Measurements from ENCODE around the gene DPEP3. TPM values are rescaled to one million over a fixed set of nuclear protein-coding genes. Genes with fewer than 3 reads are reported as not detected.

DPEP3 gene, protein sequence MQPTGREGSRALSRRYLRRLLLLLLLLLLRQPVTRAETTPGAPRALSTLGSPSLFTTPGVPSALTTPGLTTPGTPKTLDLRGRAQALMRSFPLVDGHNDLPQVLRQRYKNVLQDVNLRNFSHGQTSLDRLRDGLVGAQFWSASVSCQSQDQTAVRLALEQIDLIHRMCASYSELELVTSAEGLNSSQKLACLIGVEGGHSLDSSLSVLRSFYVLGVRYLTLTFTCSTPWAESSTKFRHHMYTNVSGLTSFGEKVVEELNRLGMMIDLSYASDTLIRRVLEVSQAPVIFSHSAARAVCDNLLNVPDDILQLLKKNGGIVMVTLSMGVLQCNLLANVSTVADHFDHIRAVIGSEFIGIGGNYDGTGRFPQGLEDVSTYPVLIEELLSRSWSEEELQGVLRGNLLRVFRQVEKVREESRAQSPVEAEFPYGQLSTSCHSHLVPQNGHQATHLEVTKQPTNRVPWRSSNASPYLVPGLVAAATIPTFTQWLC
- not detected for polyA plus RNA-seq (2012; ENCODE audit: insufficient read length, low read depth)

DNA sequence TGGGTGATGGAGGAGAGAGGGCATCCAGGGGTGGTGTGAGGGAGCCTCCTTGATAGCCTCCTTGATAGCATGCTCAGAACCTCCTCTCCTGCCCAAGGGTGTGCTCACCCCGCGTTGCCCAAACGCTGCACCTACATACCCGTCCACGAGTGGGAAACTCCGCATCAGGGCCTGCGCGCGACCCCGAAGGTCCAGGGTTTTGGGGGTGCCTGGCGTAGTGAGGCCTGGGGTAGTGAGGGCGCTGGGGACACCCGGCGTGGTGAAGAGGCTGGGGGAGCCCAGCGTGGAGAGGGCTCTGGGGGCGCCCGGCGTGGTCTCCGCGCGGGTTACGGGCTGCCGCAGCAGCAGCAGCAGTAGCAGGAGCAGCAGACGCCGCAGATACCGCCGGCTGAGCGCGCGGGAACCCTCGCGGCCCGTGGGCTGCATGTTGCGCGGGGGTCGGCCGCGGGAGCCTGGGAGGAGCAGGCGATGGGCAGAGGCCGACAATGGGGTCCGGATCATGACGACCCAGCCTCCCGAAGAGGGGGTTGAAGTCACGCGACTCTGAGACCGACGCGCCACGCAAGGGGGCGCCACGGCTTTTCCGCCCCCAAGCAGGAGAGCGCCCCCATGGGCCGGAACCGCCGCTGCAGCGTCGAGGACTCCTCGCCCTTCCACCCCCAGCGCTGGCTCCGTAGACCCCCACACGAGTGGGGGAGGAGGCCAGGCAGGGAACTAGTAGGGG, at the start of gene DPEP3:
DPEP3 (minus strand) TSS at position 545 of the 724 bp plus-strand sequence; CDS start at position 426, 119 bp downstream.
- TF ChIP-seq FOXP2 (optimal IDR thresholded peaks at IDR 0.05; ENCODE audit: borderline replicate concordance, extremely low read depth, extremely low read length, insufficient read depth) (no peak), POLR2AphosphoS5 (IDR thresholded peaks at IDR 0.05; ENCODE audit: low read depth, low read length) (no peak)
- TF ChIP-seq, protein P1, sequence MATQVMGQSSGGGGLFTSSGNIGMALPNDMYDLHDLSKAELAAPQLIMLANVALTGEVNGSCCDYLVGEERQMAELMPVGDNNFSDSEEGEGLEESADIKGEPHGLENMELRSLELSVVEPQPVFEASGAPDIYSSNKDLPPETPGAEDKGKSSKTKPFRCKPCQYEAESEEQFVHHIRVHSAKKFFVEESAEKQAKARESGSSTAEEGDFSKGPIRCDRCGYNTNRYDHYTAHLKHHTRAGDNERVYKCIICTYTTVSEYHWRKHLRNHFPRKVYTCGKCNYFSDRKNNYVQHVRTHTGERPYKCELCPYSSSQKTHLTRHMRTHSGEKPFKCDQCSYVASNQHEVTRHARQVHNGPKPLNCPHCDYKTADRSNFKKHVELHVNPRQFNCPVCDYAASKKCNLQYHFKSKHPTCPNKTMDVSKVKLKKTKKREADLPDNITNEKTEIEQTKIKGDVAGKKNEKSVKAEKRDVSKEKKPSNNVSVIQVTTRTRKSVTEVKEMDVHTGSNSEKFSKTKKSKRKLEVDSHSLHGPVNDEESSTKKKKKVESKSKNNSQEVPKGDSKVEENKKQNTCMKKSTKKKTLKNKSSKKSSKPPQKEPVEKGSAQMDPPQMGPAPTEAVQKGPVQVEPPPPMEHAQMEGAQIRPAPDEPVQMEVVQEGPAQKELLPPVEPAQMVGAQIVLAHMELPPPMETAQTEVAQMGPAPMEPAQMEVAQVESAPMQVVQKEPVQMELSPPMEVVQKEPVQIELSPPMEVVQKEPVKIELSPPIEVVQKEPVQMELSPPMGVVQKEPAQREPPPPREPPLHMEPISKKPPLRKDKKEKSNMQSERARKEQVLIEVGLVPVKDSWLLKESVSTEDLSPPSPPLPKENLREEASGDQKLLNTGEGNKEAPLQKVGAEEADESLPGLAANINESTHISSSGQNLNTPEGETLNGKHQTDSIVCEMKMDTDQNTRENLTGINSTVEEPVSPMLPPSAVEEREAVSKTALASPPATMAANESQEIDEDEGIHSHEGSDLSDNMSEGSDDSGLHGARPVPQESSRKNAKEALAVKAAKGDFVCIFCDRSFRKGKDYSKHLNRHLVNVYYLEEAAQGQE (IDR thresholded peaks at IDR 0.05; ENCODE audit: insufficient read depth in 1 of 2, low read depth in 2 of 2, low read length in 2 of 2), result no peak

DNA sequence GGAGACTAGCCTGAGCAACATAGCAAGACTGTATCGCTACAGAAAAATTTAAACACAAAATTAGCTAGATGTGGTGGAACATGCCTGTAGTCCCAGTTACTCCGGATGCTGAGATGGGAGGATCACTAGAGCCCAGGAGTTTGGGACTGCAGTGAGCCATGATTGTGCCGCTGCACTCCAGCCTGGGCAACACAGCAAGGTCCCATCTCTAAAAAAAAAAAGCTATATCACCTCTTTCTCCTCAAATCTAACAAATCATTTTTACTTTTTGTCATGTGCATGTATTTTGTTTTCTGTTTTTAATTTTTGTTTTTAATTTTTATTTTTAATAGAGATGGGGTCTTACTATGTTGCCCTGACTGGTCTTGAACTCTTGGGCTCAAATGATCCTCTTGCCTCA, 48.7 kb upstream of the DPEP3 start:
- TF ChIP-seq, protein P1 (IDR thresholded peaks at IDR 0.05; ENCODE audit: insufficient read depth in 1 of 2, low read depth in 2 of 2, low read length in 2 of 2), result no peak
- TF ChIP-seq TAF1 (IDR thresholded peaks at IDR 0.05; ENCODE audit: borderline replicate concordance, insufficient read depth, low read length) (no peak), SIN3A (IDR thresholded peaks at IDR 0.05; ENCODE audit: borderline replicate concordance, insufficient read depth, low read length) (no peak), FOXP2 (optimal IDR thresholded peaks at IDR 0.05; ENCODE audit: borderline replicate concordance, extremely low read depth, extremely low read length, insufficient read depth) (no peak), POLR2AphosphoS5 (IDR thresholded peaks at IDR 0.05; ENCODE audit: low read depth, low read length) (no peak)

DNA sequence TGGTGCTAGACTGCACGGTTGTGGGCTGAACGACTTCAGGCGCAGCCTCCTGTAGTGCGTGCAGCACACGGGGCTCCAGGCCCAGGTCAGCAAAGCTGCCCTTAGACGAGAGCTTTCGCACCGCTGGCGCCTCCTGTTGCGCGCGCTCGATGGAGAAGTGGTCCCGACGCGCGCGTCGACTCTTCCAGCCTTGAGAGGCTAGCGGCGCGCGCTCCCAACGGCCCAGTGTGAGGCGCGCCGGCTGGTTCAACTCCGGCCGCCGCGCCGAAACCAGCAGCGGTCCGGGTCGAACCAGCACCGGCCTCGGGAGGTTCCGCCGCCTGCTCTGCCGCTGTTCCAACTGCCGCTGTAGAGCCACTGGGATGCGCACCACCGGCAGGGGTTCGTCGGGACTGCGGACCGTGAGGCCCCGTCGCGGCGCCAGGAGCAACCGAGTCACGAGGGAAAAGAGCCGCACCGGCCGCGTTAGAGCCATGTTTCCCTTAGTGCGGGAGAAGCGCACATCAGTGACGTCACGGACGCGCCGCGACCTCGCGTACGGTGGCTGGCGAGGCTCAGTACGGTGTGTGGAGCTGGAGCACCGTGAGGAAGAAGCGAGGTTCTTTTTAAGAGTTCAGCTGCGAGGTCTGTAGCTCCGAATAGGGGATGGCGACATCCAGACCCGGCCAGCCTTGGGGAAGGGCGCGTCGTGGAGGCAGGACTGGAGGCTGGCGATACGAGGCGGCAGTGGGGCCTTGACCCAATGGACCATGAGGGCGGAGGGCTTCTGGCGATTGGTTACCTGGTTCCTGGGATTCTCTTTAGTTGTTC, 42.6 kb upstream of the DPEP3 start, which contains the start of the genes DDX28 and DUS2:
DDX28 (minus strand) TSS at position 505 of the 810 bp plus-strand sequence; CDS start at position 475, 30 bp downstream.
DUS2 (plus strand) TSS at position 557 of the 810 bp plus-strand sequence. CDS start 14,740 bp downstream, outside the sequence.
- TF ChIP-seq SIN3A (IDR thresholded peaks at IDR 0.05; ENCODE audit: borderline replicate concordance, insufficient read depth, low read length) (peak; percentile 87; the same call in 1 of the 2 replicates), POLR2AphosphoS5 (IDR thresholded peaks at IDR 0.05; ENCODE audit: low read depth, low read length) (peak; percentile 80), FOXP2 (optimal IDR thresholded peaks at IDR 0.05; ENCODE audit: borderline replicate concordance, extremely low read depth, extremely low read length, insufficient read depth) (peak; percentile 80), TAF1 (IDR thresholded peaks at IDR 0.05; ENCODE audit: borderline replicate concordance, insufficient read depth, low read length) (peak; percentile 79; the same call in 1 of the 2 replicates)
- TF ChIP-seq, protein P1 (IDR thresholded peaks at IDR 0.05; ENCODE audit: insufficient read depth in 1 of 2, low read depth in 2 of 2, low read length in 2 of 2), result 0 out of 4 replicates have a peak, but pooled peaks have one; percentile 27 to 33

DNA sequence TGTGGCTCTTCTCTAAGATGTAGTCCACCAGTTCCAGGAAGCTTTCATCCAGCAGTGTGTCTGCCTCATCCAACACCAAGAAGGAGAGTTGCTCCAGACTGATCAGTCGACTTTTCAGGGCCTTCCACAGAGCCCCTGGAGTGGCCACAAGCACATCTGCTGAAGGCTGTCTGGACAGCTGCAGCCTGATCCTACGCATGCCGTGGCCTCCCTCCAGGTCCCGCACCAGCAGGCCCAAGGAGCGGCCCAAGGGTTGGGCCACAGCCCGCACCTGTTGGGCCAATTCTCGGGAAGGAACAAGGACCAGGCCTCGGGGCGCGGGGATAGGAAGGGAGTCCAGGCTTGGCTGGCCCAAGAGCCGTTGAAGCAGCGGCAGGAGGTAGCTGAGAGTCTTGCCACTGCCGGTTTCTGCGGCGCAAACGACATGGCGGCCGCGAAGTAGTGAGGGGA, 42.0 kb upstream of the DPEP3 start:
- TF ChIP-seq POLR2AphosphoS5 (IDR thresholded peaks at IDR 0.05; ENCODE audit: low read depth, low read length) (no peak), TAF1 (IDR thresholded peaks at IDR 0.05; ENCODE audit: borderline replicate concordance, insufficient read depth, low read length) (no peak), SIN3A (IDR thresholded peaks at IDR 0.05; ENCODE audit: borderline replicate concordance, insufficient read depth, low read length) (no peak), FOXP2 (optimal IDR thresholded peaks at IDR 0.05; ENCODE audit: borderline replicate concordance, extremely low read depth, extremely low read length, insufficient read depth) (no peak)
- TF ChIP-seq, protein P1 (IDR thresholded peaks at IDR 0.05; ENCODE audit: insufficient read depth in 1 of 2, low read depth in 2 of 2, low read length in 2 of 2), result no peak
